Fibroblast of lung (primary cell): ENCODE results near the gene ACTR1A. TPM values are rescaled to one million over a fixed set of nuclear protein-coding genes. Genes with fewer than 3 reads are reported as not detected.

Experiments
- DNase-seq, 2 donors: peaks; one replicate each; pipeline versions ENCODE4 v3.0.0 to v3.0.0-alpha.2; 2010; ENCODE audit warnings: low read depth in 2 of 2
- H2AFZ ChIP-seq: 2 replicates; pipeline ENCODE4 v1.5.1; 2012; ENCODE audit warnings: low read length, control low read depth, inconsistent platforms
- H3K27ac ChIP-seq: 2 replicates; pipeline ENCODE4 v1.5.1; 2011; ENCODE audit warnings: low read length, control low read depth; ENCODE audit not compliant: insufficient read depth
- H3K27me3 ChIP-seq: 2 replicates; pipeline ENCODE4 v1.5.1; 2011; ENCODE audit warnings: mild to moderate bottlenecking, low read length; ENCODE audit not compliant: control insufficient read depth, insufficient read depth
- H3K36me3 ChIP-seq: 2 replicates; pipeline ENCODE4 v1.5.1; 2011; ENCODE audit warnings: low read length; ENCODE audit not compliant: control insufficient read depth, insufficient read depth
- H3K4me1 ChIP-seq: 2 replicates; pipeline ENCODE4 v1.5.1; 2011; ENCODE audit warnings: low read length; ENCODE audit not compliant: control insufficient read depth, insufficient read depth; ENCODE audit errors: extremely low read depth
- H3K4me2 ChIP-seq: 2 replicates; pipeline ENCODE4 v1.5.1; 2011; ENCODE audit warnings: low read length, control low read depth; ENCODE audit not compliant: insufficient read depth; ENCODE audit errors: extremely low read depth
- H3K4me3 ChIP-seq, 4 experiments: fragments of 200-600 bp in 1 of 4; sonication (generic) in 1 of 4; replicated peaks in 1 of 4; 2 replicates each; pipeline ENCODE4 v1.5.1; 2011 to 2016; ENCODE audit warnings: low read length in 4 of 4, low read depth in 3 of 4, mild to moderate bottlenecking in 3 of 4, control low read depth in 2 of 4, inconsistent platforms in 1 of 4, mixed read lengths in 1 of 4; ENCODE audit not compliant: insufficient read depth in 1 of 4; ENCODE audit errors: control extremely low read depth in 1 of 4
- H3K79me2 ChIP-seq: 2 replicates; pipeline ENCODE4 v1.5.1; 2012; ENCODE audit warnings: mild to moderate bottlenecking, low read length, inconsistent platforms; ENCODE audit not compliant: control insufficient read depth, insufficient read depth
- H3K9ac ChIP-seq: 2 replicates; pipeline ENCODE4 v1.5.1; 2011; ENCODE audit warnings: mild to moderate bottlenecking, low read length, control low read depth; ENCODE audit not compliant: insufficient read depth
- H3K9me3 ChIP-seq: 2 replicates; pipeline ENCODE4 v1.5.1; 2012; ENCODE audit warnings: low read depth, low read length; ENCODE audit not compliant: control insufficient read depth, insufficient read depth
- H4K20me1 ChIP-seq: 2 replicates; pipeline ENCODE4 v1.5.1; 2011; ENCODE audit warnings: low read length; ENCODE audit not compliant: control insufficient read depth, insufficient read depth; ENCODE audit errors: extremely low read depth
- EZH2 ChIP-seq: IDR thresholded peaks from 2 replicates; pipeline ENCODE4 v1.5.1; 2012; ENCODE audit warnings: low read length, control low read depth, mild to moderate bottlenecking; ENCODE audit errors: missing control alignments
- polyA plus RNA-seq, 2 donors: library from polyadenylated mRNA; depleted of rRNA in 1 of 2; stranded (reverse) in 1 of 2; unstranded in 1 of 2; fragments of >200 nt; gene quantifications; 2 replicates each; pipeline ENCODE4 v1.2.1, GENCODE V29; 2011 to 2012; ENCODE audit warnings: missing spikeins in 1 of 2
- total RNA-seq: library from RNA; depleted of rRNA; stranded (reverse); fragments of >200 nt; gene quantifications from 2 replicates; pipeline ENCODE4 v1.2.1, GENCODE V29; 2014
- TF ChIP-seq, protein P1 (sequence below), 2 donors: IDR thresholded peaks in 1 of 2; conservative IDR thresholded peaks in 1 of 2; 1 replicate in 1 of 2; 2 replicates in 1 of 2; pipeline ENCODE4 v1.5.1; 2011 to 2012; ENCODE audit warnings: low read length in 2 of 2, control low read depth in 1 of 2, inconsistent platforms in 1 of 2, low read depth in 1 of 2, mild to moderate bottlenecking in 1 of 2

Gene ACTR1A
- total and polyA plus RNA-seq, 2 donors (not counting 1 experiment from before 2014, with no cell fraction given), result 125 to 128 TPM

- Histone ChIP-seq H2AFZ (no peak overlapping the region), H3K27ac (no peak overlapping the region), H3K4me2 (no peak overlapping the region), H3K79me2 (no peaks in the 10 kb centered on the region), H3K4me3 (no peak overlapping the region), H3K9ac (no peak overlapping the region), H4K20me1 (no peaks in the 10 kb centered on the region), H3K27me3 (no peaks in the 10 kb centered on the region), H3K36me3 (no peaks in the 10 kb centered on the region), H3K4me1 (no peaks in the 10 kb centered on the region), H3K9me3 (no peaks in the 10 kb centered on the region)
- DNase-seq, result no peak
- TF ChIP-seq EZH2, result no peak
- TF ChIP-seq, protein P1, sequence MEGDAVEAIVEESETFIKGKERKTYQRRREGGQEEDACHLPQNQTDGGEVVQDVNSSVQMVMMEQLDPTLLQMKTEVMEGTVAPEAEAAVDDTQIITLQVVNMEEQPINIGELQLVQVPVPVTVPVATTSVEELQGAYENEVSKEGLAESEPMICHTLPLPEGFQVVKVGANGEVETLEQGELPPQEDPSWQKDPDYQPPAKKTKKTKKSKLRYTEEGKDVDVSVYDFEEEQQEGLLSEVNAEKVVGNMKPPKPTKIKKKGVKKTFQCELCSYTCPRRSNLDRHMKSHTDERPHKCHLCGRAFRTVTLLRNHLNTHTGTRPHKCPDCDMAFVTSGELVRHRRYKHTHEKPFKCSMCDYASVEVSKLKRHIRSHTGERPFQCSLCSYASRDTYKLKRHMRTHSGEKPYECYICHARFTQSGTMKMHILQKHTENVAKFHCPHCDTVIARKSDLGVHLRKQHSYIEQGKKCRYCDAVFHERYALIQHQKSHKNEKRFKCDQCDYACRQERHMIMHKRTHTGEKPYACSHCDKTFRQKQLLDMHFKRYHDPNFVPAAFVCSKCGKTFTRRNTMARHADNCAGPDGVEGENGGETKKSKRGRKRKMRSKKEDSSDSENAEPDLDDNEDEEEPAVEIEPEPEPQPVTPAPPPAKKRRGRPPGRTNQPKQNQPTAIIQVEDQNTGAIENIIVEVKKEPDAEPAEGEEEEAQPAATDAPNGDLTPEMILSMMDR (conservative IDR thresholded peaks at IDR 0.05 in 1 of 2, IDR thresholded peaks at IDR 0.05 in 1 of 2; ENCODE audit: low read depth in 1 of 2, low read length in 2 of 2), result no peak
Measured at GRCh38 chr10:102534333-102534732, 31.8 kb upstream of the ACTR1A start.

DNA sequence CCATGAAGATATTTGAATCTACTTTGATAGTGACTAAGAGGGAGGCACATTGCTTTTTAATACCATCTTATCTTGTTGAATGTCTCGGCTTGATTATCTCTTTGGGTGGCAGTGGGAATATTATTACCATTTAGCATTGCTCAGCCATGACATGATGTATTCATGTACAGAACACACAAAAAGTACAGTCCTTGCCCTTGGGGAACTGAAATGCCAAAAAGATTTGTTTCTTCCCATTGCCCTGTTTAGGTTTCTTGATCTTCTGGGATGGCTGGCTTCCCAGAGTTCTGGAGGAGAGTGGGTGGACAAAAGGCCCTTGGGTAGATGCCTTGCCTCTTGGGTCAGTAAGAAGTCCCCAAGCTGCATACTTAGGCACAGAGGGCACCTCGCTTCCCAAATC is 25.0 kb upstream of the ACTR1A start:
- Histone ChIP-seq H3K79me2 (no peaks in the 10 kb centered on the region), H3K4me3 (no peak overlapping the region), H3K36me3 (no peaks in the 10 kb centered on the region)

GRCh38 chr10:102524746-102525145 is 22.2 kb upstream of the ACTR1A start:
- H2AFZ ChIP-seq, result no peak overlapping the region
- no peaks in the 10 kb centered on the region for H3K4me1 ChIP-seq
- no peak overlapping the region for H3K9ac ChIP-seq
- H3K9me3 ChIP-seq, result no peaks in the 10 kb centered on the region
- no peaks in the 10 kb centered on the region for H3K36me3 ChIP-seq
- no peak overlapping the region for H3K27ac ChIP-seq
- no peak overlapping the region for H3K4me2 ChIP-seq
- H4K20me1 ChIP-seq, result no peaks in the 10 kb centered on the region
- no peaks in the 10 kb centered on the region for H3K79me2 ChIP-seq
- DNase-seq, result no peak
- no peak for TF ChIP-seq EZH2
- TF ChIP-seq, protein P1 (conservative IDR thresholded peaks at IDR 0.05 in 1 of 2, IDR thresholded peaks at IDR 0.05 in 1 of 2; ENCODE audit: low read depth in 1 of 2, low read length in 2 of 2), result no peak
- H3K27me3 ChIP-seq, result no peaks in the 10 kb centered on the region
- H3K4me3 ChIP-seq, result no peak overlapping the region

More for the DNA sequence above, 25.0 kb upstream of the ACTR1A start:
- no peaks in the 10 kb centered on the region for H3K9me3 ChIP-seq
- no peak overlapping the region for H3K27ac ChIP-seq
- no peak for DNase-seq
- no peak overlapping the region for H3K9ac ChIP-seq
- TF ChIP-seq, protein P1 (conservative IDR thresholded peaks at IDR 0.05 in 1 of 2, IDR thresholded peaks at IDR 0.05 in 1 of 2; ENCODE audit: low read depth in 1 of 2, low read length in 2 of 2), result no peak
- no peak for TF ChIP-seq EZH2
- H3K4me1 ChIP-seq, result no peaks in the 10 kb centered on the region
- no peaks in the 10 kb centered on the region for H3K27me3 ChIP-seq
- no peak overlapping the region for H2AFZ ChIP-seq
- H3K4me2 ChIP-seq, result no peak overlapping the region
- no peaks in the 10 kb centered on the region for H4K20me1 ChIP-seq
